Astrocyte (in vitro differentiated cells and primary cell): ENCODE data around the gene CTNNA2.

ENCODE experiments used
- EZH2 ChIP-seq: IDR thresholded peaks from 2 replicates; pipeline ENCODE4 v1.6.1; 2012; ENCODE audit warnings: mild to moderate bottlenecking, low read length, inconsistent platforms; ENCODE audit not compliant: insufficient read depth
- TF ChIP-seq, protein P1 (sequence below): IDR thresholded peaks from 2 replicates; pipeline ENCODE4 v1.5.1; 2011; ENCODE audit warnings: low read depth, mild to moderate bottlenecking, inconsistent platforms, low read length, moderate library complexity; ENCODE audit not compliant: insufficient read depth

DNA sequence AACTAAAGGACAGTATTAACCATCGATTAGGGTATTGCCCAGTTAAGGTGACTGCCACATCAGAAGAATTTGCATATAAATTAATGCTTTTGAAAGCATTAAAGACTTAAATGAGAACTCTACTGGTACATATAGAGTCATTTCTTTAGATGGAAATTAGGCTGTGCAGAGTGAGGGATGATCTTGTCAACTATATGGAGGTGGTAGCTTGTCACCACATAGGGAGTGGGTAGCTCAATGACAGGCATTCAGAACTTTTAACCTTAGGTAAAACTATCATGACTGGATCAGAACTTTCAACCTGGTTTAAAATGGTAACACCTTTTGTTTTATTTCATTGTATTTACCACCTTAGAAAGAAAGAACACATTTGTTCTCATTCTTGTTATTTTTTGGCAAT is 1176.3 kb downstream of the CTNNA2 start:
- TF ChIP-seq, protein P1, sequence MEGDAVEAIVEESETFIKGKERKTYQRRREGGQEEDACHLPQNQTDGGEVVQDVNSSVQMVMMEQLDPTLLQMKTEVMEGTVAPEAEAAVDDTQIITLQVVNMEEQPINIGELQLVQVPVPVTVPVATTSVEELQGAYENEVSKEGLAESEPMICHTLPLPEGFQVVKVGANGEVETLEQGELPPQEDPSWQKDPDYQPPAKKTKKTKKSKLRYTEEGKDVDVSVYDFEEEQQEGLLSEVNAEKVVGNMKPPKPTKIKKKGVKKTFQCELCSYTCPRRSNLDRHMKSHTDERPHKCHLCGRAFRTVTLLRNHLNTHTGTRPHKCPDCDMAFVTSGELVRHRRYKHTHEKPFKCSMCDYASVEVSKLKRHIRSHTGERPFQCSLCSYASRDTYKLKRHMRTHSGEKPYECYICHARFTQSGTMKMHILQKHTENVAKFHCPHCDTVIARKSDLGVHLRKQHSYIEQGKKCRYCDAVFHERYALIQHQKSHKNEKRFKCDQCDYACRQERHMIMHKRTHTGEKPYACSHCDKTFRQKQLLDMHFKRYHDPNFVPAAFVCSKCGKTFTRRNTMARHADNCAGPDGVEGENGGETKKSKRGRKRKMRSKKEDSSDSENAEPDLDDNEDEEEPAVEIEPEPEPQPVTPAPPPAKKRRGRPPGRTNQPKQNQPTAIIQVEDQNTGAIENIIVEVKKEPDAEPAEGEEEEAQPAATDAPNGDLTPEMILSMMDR: no peak
- TF ChIP-seq EZH2: no peak
